Measurements from ENCODE around the gene CETP. TPM values are rescaled to one million over a fixed set of nuclear protein-coding genes. Genes with fewer than 3 reads are reported as not detected.

The CETP gene
- total RNA-seq, 1 experiment from 2014 or later = not detected

DNA sequence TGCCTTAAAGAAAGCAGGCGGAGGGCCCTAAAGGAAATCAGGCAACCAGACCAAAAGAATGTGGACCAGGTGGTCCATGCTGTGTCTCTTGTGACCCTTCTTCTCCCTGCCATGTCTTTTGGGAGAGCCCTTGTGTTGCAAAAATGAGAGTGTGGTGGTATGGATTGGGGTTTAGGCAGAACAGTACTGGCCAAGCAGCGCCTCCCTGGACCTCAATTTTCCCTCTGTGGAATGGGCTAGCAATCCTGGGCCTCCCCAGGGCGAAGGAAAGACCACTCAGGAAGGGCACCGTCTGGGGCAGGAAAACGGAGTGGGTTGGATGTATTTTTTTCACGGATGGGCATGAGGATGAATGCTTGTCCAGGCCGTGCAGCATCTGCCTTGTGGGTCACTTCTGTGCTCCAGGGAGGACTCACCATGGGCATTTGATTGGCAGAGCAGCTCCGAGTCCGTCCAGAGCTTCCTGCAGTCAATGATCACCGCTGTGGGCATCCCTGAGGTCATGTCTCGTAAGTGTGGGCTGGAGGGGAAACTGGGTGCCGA lies 20.1 kb downstream of the CETP start:
- TF ChIP-seq, protein P1, sequence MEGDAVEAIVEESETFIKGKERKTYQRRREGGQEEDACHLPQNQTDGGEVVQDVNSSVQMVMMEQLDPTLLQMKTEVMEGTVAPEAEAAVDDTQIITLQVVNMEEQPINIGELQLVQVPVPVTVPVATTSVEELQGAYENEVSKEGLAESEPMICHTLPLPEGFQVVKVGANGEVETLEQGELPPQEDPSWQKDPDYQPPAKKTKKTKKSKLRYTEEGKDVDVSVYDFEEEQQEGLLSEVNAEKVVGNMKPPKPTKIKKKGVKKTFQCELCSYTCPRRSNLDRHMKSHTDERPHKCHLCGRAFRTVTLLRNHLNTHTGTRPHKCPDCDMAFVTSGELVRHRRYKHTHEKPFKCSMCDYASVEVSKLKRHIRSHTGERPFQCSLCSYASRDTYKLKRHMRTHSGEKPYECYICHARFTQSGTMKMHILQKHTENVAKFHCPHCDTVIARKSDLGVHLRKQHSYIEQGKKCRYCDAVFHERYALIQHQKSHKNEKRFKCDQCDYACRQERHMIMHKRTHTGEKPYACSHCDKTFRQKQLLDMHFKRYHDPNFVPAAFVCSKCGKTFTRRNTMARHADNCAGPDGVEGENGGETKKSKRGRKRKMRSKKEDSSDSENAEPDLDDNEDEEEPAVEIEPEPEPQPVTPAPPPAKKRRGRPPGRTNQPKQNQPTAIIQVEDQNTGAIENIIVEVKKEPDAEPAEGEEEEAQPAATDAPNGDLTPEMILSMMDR (conservative IDR thresholded peaks at IDR 0.05; ENCODE audit: low read depth, low read length) = no peak
- TF ChIP-seq EZH2 (IDR thresholded peaks at IDR 0.05; ENCODE audit: low read length, unreplicated experiment) = no peak
- TF ChIP-seq EZH2phosphoT487 (IDR thresholded peaks at IDR 0.05; ENCODE audit: borderline replicate concordance, low read length) = no peak
- H3K27ac ChIP-seq (ENCODE audit: low read length) = no peak overlapping the region
- ChIA-PET CTCF (no interaction called here), POLR2A (ENCODE audit: unreplicated experiment) (no interaction called here)
- H3K27me3 ChIP-seq (ENCODE audit: low read length) = no peaks in the 10 kb centered on the region
- no peaks in the 10 kb centered on the region for H3K9me2 ChIP-seq (replicated peaks; ENCODE audit: low read length)
- H3K4me1 ChIP-seq (ENCODE audit: insufficient read depth, low read length) = peaks cover 6% of the 10 kb centered on the region; the same call in 1 of the 2 replicates
- H3K79me2 ChIP-seq (ENCODE audit: low read length) = no peaks in the 10 kb centered on the region
- H3K9me3 ChIP-seq (ENCODE audit: low read length) = no peaks in the 10 kb centered on the region
- intact Hi-C loops (cut with micrococcal nuclease) = no loop called here
- H3F3A ChIP-seq (ENCODE audit: low read length, unreplicated experiment) = no peaks in the 10 kb centered on the region
- DNase-seq (no peak), ATAC-seq (no peak)
- no peaks in the 10 kb centered on the region for H4K20me1 ChIP-seq (ENCODE audit: low read length)
- no peak overlapping the region for H2AFZ ChIP-seq (ENCODE audit: low read length)
- no peak overlapping the region for H3K9ac ChIP-seq (ENCODE audit: low read length)
- H3K4me2 ChIP-seq (ENCODE audit: low read length) = no peak overlapping the region
- H3K4me3 ChIP-seq (ENCODE audit: low read length) = no peak overlapping the region
- no peaks in the 10 kb centered on the region for H3K36me3 ChIP-seq (ENCODE audit: low read depth, low read length)
- no TSS peak for BruUV-seq (replicated peaks)

DNA sequence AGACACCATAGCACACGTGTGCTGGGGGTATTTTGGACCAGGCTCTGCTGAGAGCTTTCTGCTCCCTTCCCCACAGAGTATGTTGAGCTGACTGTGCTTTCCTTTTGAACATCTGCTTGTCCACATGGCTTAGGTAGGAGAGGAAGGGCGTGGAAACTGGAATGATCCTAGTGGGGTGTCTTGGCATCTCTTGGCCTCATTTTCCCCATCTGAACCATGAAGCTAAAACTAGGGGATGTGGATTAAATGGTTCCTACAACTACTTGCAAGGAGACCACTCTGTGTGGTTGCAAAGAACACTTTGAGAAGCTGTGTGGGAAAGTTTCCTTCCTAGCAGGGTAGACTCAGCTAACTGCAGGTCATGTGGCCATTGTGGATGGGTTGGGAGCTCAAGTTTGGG lies 20.9 kb downstream of the CETP start:
- Histone ChIP-seq H3K27ac (ENCODE audit: low read length) (no peak overlapping the region), H3K9ac (ENCODE audit: low read length) (no peak overlapping the region), H2AFZ (ENCODE audit: low read length) (no peak overlapping the region), H3K27me3 (ENCODE audit: low read length) (no peaks in the 10 kb centered on the region), H4K20me1 (ENCODE audit: low read length) (no peaks in the 10 kb centered on the region), H3F3A (ENCODE audit: low read length, unreplicated experiment) (no peaks in the 10 kb centered on the region), H3K4me2 (ENCODE audit: low read length) (no peak overlapping the region), H3K4me1 (ENCODE audit: insufficient read depth, low read length) (peaks cover 6% of the 10 kb centered on the region; the same call in 1 of the 2 replicates), H3K36me3 (ENCODE audit: low read depth, low read length) (no peaks in the 10 kb centered on the region), H3K4me3 (ENCODE audit: low read length) (no peak overlapping the region), H3K79me2 (ENCODE audit: low read length) (no peaks in the 10 kb centered on the region), H3K9me2 (replicated peaks; ENCODE audit: low read length) (no peaks in the 10 kb centered on the region), H3K9me3 (ENCODE audit: low read length) (no peaks in the 10 kb centered on the region)
- intact Hi-C loops (cut with micrococcal nuclease) = no loop called here
- ChIA-PET CTCF (no interaction called here), POLR2A (ENCODE audit: unreplicated experiment) (no interaction called here)
- no peak for DNase-seq
- TF ChIP-seq, protein P1 (conservative IDR thresholded peaks at IDR 0.05; ENCODE audit: low read depth, low read length) = no peak
- TF ChIP-seq EZH2phosphoT487 (IDR thresholded peaks at IDR 0.05; ENCODE audit: borderline replicate concordance, low read length) = no peak
- TF ChIP-seq EZH2 (IDR thresholded peaks at IDR 0.05; ENCODE audit: low read length, unreplicated experiment) = no peak
- no peak for ATAC-seq
- BruUV-seq (replicated peaks) = no TSS peak

DNA sequence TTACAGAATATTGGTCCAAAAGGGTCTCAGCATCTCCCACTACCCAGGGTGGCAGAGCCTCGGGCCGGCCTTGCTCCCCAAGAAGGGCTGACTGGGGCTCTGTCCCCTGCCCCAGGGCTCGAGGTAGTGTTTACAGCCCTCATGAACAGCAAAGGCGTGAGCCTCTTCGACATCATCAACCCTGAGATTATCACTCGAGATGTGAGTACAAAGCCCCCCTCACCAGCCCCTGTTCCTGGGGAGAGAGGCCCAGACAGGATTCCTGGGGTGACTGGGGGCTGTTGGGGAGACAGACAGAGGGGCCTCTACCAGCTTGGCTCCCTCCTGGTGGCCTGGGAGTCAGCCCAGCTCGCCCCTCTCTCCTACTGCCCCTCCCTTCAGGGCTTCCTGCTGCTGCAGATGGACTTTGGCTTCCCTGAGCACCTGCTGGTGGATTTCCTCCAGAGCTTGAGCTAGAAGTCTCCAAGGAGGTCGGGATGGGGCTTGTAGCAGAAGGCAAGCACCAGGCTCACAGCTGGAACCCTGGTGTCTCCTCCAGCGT lies 21.5 kb downstream of the CETP start:
- no peaks in the 10 kb centered on the region for H3K27me3 ChIP-seq (ENCODE audit: low read length)
- H3K4me1 ChIP-seq (ENCODE audit: insufficient read depth, low read length) = peaks cover 6% of the 10 kb centered on the region; the same call in 1 of the 2 replicates
- H3K9me2 ChIP-seq (replicated peaks; ENCODE audit: low read length) = no peaks in the 10 kb centered on the region
- no peak overlapping the region for H3K27ac ChIP-seq (ENCODE audit: low read length)
- H2AFZ ChIP-seq (ENCODE audit: low read length) = no peak overlapping the region
- H3K9me3 ChIP-seq (ENCODE audit: low read length) = no peaks in the 10 kb centered on the region
- no peak overlapping the region for H3K4me3 ChIP-seq (ENCODE audit: low read length)
- intact Hi-C loops (cut with micrococcal nuclease) = no loop called here
- POLR2A ChIA-PET (ENCODE audit: unreplicated experiment) = no interaction called here
- no peak for ATAC-seq
- no TSS peak for BruUV-seq (replicated peaks)
- CTCF ChIA-PET = no interaction called here
- H3K36me3 ChIP-seq (ENCODE audit: low read depth, low read length) = no peaks in the 10 kb centered on the region
- DNase-seq = no peak
- H3F3A ChIP-seq (ENCODE audit: low read length, unreplicated experiment) = no peaks in the 10 kb centered on the region
- no peak overlapping the region for H3K9ac ChIP-seq (ENCODE audit: low read length)
- TF ChIP-seq EZH2phosphoT487 (IDR thresholded peaks at IDR 0.05; ENCODE audit: borderline replicate concordance, low read length) = no peak
- TF ChIP-seq EZH2 (IDR thresholded peaks at IDR 0.05; ENCODE audit: low read length, unreplicated experiment) = no peak
- TF ChIP-seq, protein P1 (conservative IDR thresholded peaks at IDR 0.05; ENCODE audit: low read depth, low read length) = no peak
- H4K20me1 ChIP-seq (ENCODE audit: low read length) = no peaks in the 10 kb centered on the region
- no peak overlapping the region for H3K4me2 ChIP-seq (ENCODE audit: low read length)
- no peaks in the 10 kb centered on the region for H3K79me2 ChIP-seq (ENCODE audit: low read length)

Data from PC-3 (cell line).